ENCODE measurements around the gene ANKRD52.

DNA sequence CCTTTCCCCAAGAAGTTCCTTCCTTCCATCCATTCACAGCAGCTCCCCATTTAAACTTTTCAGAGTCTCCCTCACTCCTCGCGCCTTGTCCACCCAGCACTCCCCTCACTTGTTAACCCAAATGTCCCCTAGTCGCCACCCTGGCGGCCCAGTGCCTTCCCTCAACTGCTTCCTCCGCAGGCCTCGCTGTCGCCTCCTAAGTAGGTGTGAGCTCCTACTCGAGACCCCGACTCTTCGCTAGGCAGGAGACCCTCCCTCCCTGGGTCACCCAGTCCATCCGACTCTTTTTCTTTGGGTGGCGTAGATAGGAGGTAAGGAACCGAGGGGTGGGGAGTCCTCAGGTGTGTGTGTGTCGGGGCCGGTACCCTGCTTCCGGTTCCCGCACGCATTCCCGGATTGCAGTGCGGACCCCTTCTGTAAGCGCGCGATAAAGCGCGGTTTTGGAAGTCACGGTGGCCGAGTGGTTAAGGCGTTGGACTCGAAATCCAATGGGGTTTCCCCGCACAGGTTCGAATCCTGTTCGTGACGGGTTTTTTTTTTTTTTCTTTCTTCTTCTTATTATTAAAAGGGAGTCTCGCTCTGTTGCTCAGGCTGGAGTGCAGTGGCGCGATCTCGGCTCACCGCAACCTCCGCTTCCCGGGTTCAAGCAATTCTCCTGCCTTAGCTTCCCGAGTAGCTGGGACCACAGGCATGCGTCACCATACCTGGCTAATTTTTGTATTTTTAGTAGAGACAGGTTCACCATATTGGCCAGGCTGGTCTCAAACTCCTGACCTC lies 68.1 kb downstream of the ANKRD52 start:
- TF ChIP-seq EZH2phosphoT487 (conservative IDR thresholded peaks at IDR 0.05; ENCODE audit: low read length) = no peak
- TF ChIP-seq, protein P1, sequence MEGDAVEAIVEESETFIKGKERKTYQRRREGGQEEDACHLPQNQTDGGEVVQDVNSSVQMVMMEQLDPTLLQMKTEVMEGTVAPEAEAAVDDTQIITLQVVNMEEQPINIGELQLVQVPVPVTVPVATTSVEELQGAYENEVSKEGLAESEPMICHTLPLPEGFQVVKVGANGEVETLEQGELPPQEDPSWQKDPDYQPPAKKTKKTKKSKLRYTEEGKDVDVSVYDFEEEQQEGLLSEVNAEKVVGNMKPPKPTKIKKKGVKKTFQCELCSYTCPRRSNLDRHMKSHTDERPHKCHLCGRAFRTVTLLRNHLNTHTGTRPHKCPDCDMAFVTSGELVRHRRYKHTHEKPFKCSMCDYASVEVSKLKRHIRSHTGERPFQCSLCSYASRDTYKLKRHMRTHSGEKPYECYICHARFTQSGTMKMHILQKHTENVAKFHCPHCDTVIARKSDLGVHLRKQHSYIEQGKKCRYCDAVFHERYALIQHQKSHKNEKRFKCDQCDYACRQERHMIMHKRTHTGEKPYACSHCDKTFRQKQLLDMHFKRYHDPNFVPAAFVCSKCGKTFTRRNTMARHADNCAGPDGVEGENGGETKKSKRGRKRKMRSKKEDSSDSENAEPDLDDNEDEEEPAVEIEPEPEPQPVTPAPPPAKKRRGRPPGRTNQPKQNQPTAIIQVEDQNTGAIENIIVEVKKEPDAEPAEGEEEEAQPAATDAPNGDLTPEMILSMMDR (IDR thresholded peaks at IDR 0.05; ENCODE audit: insufficient read depth, low read length, poor library complexity, severe bottlenecking) = no peak

Data from SU-DHL-6 (cell line).